IPS DF 6.9 (cell line): ENCODE data around the gene ATG2B.

Experiments used
- DNase-seq: peaks from one replicate; pipeline ENCODE4 v3.0.0-alpha.2; 2013; ENCODE audit warnings: low read depth, low spot score
- H3K27ac ChIP-seq: one replicate; pipeline ENCODE4 v1.5.1; 2013; ENCODE audit warnings: low read length, control low read depth
- H3K27me3 ChIP-seq: 2 replicates; pipeline ENCODE4 v1.6.1; 2013; ENCODE audit warnings: mild to moderate bottlenecking, low read length; ENCODE audit not compliant: control insufficient read depth, insufficient read depth
- H3K36me3 ChIP-seq: 2 replicates; pipeline ENCODE4 v1.6.1; 2013; ENCODE audit warnings: low read length; ENCODE audit not compliant: control insufficient read depth, insufficient read depth
- H3K4me1 ChIP-seq: 2 replicates; pipeline ENCODE4 v1.6.1; 2013; ENCODE audit warnings: low read length; ENCODE audit not compliant: control insufficient read depth, insufficient read depth
- H3K4me3 ChIP-seq: 2 replicates; pipeline ENCODE4 v1.5.1; 2013; ENCODE audit warnings: mild to moderate bottlenecking, low read length
- H3K9me3 ChIP-seq: 2 replicates; pipeline ENCODE4 v1.6.1; 2013; ENCODE audit warnings: low read length, inconsistent platforms; ENCODE audit not compliant: control insufficient read depth, insufficient read depth
- WGBS: extraction: QIAGEN DNeasy Blood & Tissue Kit; methylation state at CpG from one replicate; pipeline ENCODE4 v1.1.7; 2013; ENCODE audit warnings: mixed read lengths, missing lambda C conversion rate; ENCODE audit not compliant: insufficient read length, insufficient coverage; 5-methylcytosine and 5-hydroxymethylcytosine counted together

ATG2B gene

GRCh38 chr14:96376093-96376492 lies 13.0 kb upstream of the ATG2B start:
- H3K4me1 ChIP-seq, result peaks cover 4% of the 10 kb centered on the region
- H3K27ac ChIP-seq, result no peak overlapping the region
- H3K4me3 ChIP-seq, result no peak overlapping the region
- H3K9me3 ChIP-seq, result no peaks in the 10 kb centered on the region
- no peaks in the 10 kb centered on the region for H3K36me3 ChIP-seq
- H3K27me3 ChIP-seq, result no peaks in the 10 kb centered on the region
- no peak for DNase-seq
- WGBS, result no CpG with 5 or more reads among the region's 3 CpGs

- no peak overlapping the region for H3K27ac ChIP-seq
- no peaks in the 10 kb centered on the region for H3K27me3 ChIP-seq
- WGBS, result 100% methylated on average over 1 of the region's 3 CpGs
- no peak overlapping the region for H3K4me3 ChIP-seq
- H3K4me1 ChIP-seq, result peaks cover 2% of the 10 kb centered on the region; the same call in 1 of the 2 replicates
- DNase-seq, result no peak
- H3K36me3 ChIP-seq, result no peaks in the 10 kb centered on the region
- H3K9me3 ChIP-seq, result no peaks in the 10 kb centered on the region
These were observed 10.4 kb upstream of the ATG2B start for GRCh38 chr14:96373538-96373937.

GRCh38 chr14:96370528-96370927 lies 7.4 kb upstream of the ATG2B start:
- H3K4me1 ChIP-seq, result no peaks in the 10 kb centered on the region
- WGBS, result no CpG with 5 or more reads among the region's 5 CpGs
- DNase-seq, result no peak
- no peaks in the 10 kb centered on the region for H3K27me3 ChIP-seq
- H3K36me3 ChIP-seq, result no peaks in the 10 kb centered on the region
- no peaks in the 10 kb centered on the region for H3K9me3 ChIP-seq
- H3K27ac ChIP-seq, result no peak overlapping the region
- H3K4me3 ChIP-seq, result no peak overlapping the region

GRCh38 chr14:96368534-96368933 lies 5.4 kb upstream of the ATG2B start:
- Histone ChIP-seq H3K4me3 (no peak overlapping the region), H3K27me3 (no peaks in the 10 kb centered on the region)

GRCh38 chr14:96364962-96365361 lies 1.8 kb upstream of the ATG2B start:
- no CpG with 5 or more reads among the region's 1 CpG for WGBS
- Histone ChIP-seq H3K9me3 (no peaks in the 10 kb centered on the region), H3K4me1 (0 out of 2 replicates have a peak, but pooled peaks cover 2% of the 10 kb centered on the region), H3K36me3 (no peaks in the 10 kb centered on the region), H3K27ac (no peak overlapping the region), H3K4me3 (0 out of 2 replicates have a peak overlapping the region, but pooled peaks have one; percentile 89), H3K27me3 (no peaks in the 10 kb centered on the region)
- DNase-seq, result no peak

More at GRCh38 chr14:96368534-96368933, 5.4 kb upstream of the ATG2B start:
- 0 out of 2 replicates have a peak, but pooled peaks cover 2% of the 10 kb centered on the region for H3K4me1 ChIP-seq
- H3K27ac ChIP-seq, result no peak overlapping the region
- H3K36me3 ChIP-seq, result no peaks in the 10 kb centered on the region
- DNase-seq, result no peak
- H3K9me3 ChIP-seq, result no peaks in the 10 kb centered on the region
- no CpG with 5 or more reads among the region's 1 CpG for WGBS

GRCh38 chr14:96363751-96364336 lies 703 bp upstream of the ATG2B start:
- no peaks in the 10 kb centered on the region for H3K27me3 ChIP-seq
- 0 out of 2 replicates have a peak, but pooled peaks cover 2% of the 10 kb centered on the region for H3K4me1 ChIP-seq
- WGBS, result no CpG with 5 or more reads among the region's 38 CpGs
- no peak for DNase-seq
- H3K4me3 ChIP-seq, result peak overlapping the region; percentile 89
- H3K36me3 ChIP-seq, result no peaks in the 10 kb centered on the region
- no peaks in the 10 kb centered on the region for H3K9me3 ChIP-seq
- H3K27ac ChIP-seq, result no peak overlapping the region

- 0 out of 2 replicates have a peak, but pooled peaks cover 2% of the 10 kb centered on the region for H3K4me1 ChIP-seq
- H3K4me3 ChIP-seq, result peak overlapping the region; percentile 89
- WGBS, result no CpG with 5 or more reads among the region's 27 CpGs
- H3K27me3 ChIP-seq, result no peaks in the 10 kb centered on the region
- no peak for DNase-seq
- no peaks in the 10 kb centered on the region for H3K9me3 ChIP-seq
- H3K27ac ChIP-seq, result no peak overlapping the region
- no peaks in the 10 kb centered on the region for H3K36me3 ChIP-seq
These were observed 823 bp downstream of the ATG2B start for GRCh38 chr14:96362071-96362964.

- Histone ChIP-seq H3K36me3 (no peaks in the 10 kb centered on the region), H3K27me3 (no peaks in the 10 kb centered on the region), H3K27ac (no peak overlapping the region), H3K9me3 (no peaks in the 10 kb centered on the region), H3K4me3 (no peak overlapping the region), H3K4me1 (0 out of 2 replicates have a peak, but pooled peaks cover 2% of the 10 kb centered on the region)
- no peak for DNase-seq
These were observed 3.2 kb downstream of the ATG2B start for GRCh38 chr14:96359959-96360358.

GRCh38 chr14:96357216-96357615 lies 5.9 kb downstream of the ATG2B start:
- Histone ChIP-seq H3K9me3 (no peaks in the 10 kb centered on the region), H3K36me3 (no peaks in the 10 kb centered on the region), H3K27me3 (no peaks in the 10 kb centered on the region), H3K27ac (no peak overlapping the region), H3K4me1 (no peaks in the 10 kb centered on the region), H3K4me3 (no peak overlapping the region)
- no CpG with 5 or more reads among the region's 3 CpGs for WGBS
- DNase-seq, result no peak

- H3K9me3 ChIP-seq, result no peaks in the 10 kb centered on the region
- no CpG with 5 or more reads among the region's 4 CpGs for WGBS
- no peaks in the 10 kb centered on the region; the same call in 1 of the 2 replicates for H3K4me1 ChIP-seq
- H3K27me3 ChIP-seq, result no peaks in the 10 kb centered on the region
- no peaks in the 10 kb centered on the region for H3K36me3 ChIP-seq
- H3K4me3 ChIP-seq, result no peak overlapping the region
- H3K27ac ChIP-seq, result no peak overlapping the region
- DNase-seq, result no peak
These were observed 8.9 kb downstream of the ATG2B start for GRCh38 chr14:96354246-96354645.
